Mucosa of gallbladder (tissue), 1 donor: ENCODE results near the gene GFOD2. TPM values are rescaled to one million over a fixed set of nuclear protein-coding genes. Genes with fewer than 3 reads are reported as not detected.
A peak's percentile ranks its signal among the peaks of the same experiment; 100 is the strongest.

Source experiments
- DNase-seq: peaks from one replicate; pipeline ENCODE4 v3.0.0-alpha.2; 2020; ENCODE audit warnings: low spot score
- total RNA-seq: library from RNA; stranded (reverse); gene quantifications from one replicate; pipeline ENCODE4 v1.2.1, GENCODE V29; 2021
- donor health status: DM: no; HTN: no; CAD: no.

Gene GFOD2
- total RNA-seq, 1 donor from 2014 or later: 25.9 TPM

DNA sequence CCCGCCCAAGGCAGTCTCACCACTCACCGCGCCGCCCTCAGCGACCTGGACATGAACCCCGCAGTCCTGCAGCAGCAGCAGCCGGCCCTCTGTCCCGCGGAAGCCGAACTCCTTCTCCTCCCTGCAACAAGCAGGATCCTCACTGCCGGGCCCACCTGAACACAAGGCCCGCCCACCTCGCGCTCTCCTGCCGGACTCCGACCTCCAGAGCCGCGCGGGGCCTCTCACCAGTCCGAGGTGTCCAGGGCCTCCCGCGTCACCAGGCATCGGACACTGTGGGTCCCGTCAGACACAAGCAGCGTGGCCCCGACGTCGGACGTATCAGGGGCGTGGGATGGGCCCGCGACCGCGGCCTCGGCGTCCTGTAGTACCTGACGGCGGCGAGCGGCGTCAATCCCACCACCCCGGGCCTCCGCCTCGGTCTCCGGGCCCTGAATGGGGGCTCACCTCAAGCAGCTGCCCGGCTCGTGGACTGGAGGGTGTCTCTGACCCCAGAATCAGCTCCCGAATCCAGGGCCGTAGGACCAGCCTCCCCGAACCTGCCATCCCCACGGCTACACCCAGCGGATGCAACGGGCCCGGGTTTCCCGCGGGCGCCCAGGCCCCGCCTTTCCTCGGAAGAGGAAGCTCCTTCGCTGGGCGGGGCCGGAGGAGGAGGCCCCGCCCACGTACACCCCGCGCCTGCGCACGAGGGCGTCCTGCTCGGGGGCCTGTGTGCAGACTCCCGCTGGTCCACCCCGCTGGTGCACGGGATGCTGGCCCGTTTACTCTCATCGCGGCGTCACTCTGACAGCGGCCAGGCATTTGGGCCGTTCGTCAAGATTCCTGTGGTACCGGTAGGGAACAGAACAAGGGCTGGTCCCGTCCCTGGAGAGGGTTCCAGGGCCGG, 59.2 kb downstream of the GFOD2 start, which contains the start of gene ACD:
Gene ACD, minus strand, starts transcription at position 586 of the 889 bp plus-strand sequence. Its CDS starts 40 bp downstream, at position 546.
- DNase-seq: peak; percentile 92

DNA sequence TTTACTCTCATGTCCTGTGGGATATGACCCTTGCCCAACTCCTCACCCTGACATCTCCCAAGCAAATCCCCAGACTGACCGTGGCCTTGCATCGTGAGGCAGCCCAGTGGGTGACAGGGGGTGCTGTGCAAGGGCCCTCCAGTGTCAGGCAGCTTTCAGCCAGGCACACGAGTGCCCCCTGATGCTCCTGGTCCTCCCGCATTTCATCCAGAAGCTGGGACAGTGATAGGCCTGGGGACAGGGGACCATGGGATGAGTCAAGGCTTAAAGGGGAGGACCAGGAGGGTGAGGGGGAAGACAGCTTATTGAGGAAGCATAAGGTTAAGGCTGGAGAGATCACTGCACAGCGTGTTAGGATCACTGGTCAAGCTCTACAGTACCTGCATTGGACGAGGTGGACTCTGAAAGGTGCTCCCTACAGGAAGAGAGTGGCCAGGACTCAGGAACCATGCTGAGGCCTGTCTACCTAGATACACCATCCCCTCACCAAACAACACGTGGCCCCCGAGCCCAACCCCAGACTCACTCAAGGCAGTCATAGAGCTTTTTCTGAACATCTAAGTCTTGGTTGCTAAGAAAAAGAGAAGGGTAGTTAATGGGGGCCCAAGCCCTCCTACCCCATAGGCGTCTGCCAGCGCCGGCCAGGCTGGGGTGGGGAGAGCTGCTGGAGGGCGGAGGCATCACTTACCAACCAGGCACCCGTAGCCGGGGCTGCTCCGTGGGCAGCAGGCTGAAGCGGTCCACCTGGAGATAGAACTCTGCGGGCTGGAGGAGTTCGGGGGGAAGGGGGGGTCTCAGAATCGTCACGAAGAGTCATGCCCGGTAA, 60.1 kb downstream of the GFOD2 start:
- DNase-seq: no peak

DNA sequence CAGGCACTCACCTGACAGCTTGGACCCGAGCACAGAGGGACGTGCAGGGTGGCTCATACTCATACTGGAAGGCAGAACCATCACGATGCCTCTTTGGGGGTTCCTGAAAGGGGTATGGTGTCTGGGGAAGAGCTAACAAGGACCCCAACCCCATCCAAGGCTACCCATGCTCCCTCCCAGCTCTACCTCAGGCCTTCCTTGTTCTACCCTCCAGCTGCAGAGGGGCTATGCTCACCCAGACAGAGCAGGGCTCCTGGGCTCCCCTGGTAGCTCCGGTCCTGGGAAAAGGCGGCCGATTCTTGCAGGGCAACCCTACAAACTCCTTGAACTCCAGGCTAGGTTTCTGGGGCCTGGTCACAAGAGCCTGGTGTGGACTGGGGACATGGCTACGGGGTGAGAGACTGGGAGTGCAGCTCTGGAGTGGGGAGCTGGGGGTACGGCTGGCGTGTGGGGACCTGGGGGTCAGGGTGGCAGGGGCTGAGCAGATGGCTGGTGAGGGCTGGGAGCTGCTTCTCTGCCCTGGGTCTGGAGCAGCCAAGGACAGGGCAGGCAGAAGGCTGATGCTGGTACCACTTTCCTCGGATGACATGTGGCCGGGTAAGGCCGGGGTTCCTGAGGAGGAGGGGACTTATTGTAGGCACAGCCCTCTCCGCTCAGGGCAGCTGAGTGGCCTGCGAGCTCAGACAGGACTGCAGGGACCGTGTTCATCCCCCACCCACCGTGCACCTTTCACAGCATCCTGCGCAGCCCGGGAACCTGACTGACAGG, 61.2 kb downstream of the GFOD2 start:
- DNase-seq: no peak

DNA sequence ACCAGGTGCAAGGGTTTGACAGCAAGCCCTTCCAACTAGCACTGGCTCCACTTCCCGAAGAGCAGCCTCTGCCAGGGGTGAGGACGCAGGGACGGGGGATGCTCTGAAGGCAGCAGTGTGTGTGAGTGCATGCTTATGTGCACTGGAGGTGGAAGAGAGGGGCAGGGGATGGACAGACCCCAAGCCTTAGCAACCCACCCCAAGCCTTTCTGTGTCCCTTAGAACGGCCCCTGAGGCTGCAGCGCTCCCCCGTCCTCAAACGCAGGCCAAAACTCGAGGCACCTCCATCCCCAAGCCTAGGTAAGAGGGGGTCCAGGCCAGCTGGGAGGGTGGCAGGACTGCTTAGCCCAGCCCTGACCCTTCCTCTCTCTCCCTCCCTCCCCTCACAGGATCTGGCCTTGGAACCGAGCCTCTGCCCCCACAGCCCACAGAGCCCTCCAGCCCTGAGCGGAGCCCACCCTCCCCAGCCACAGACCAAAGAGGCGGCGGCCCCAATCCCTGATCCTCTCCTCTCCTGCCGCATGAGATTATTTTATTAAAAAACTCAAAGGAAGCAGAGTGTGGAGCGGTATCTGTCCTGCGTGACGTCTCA, 62.0 kb downstream of the GFOD2 start:
- no peak for DNase-seq

DNA sequence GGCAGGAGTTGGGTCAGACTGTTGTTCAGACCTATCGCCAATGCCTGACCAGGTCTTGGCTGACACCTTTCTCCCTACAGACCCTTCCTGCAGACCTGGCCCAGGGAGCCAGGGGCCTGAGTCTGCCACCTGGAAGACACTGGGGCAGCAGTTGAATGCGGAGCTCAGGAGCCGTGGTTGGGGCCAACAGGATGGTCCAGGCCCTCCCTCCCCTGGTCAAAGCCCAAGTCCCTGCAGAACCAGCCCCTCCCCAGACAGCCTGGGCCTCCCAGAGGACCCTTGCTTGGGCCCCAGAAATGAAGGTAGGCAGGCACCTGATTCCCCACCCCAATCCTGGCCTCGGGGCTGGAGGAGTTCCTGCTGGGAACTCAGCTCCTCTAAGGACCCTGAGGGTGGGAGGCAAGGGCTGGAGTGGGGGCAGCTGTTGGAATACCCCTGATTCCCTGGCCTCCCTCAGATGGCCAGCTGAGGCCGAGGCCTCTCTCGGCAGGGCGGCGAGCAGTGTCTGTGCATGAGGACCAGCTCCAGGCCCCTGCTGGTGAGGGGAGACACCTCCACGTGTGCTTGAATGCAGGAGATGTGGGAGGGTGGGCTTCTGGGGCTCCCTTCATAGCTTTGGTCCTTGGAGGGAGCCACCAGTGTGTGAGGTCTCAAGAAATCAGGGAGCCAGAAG, 62.6 kb downstream of the GFOD2 start:
- DNase-seq: no peak

DNA sequence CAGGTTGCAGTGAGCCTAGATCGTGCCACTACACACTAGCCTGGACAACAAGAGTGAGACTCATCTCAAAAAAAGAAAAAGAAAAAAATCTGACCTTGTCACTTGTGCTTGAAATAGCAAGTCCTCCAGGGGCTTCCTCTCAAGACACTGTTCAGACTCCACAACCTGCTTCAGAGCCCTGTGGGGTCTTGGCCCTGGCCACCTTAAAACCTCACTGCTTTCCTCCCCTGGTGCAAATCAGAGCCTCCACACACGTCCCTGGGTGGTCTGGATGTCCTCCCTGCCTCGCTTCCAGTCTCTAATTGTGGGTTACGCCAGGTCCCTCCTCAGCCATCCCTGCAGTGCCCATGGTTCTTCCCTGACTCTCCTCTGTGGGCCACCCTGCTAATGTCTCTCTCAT, 63.8 kb downstream of the GFOD2 start:
- no peak for DNase-seq

DNA sequence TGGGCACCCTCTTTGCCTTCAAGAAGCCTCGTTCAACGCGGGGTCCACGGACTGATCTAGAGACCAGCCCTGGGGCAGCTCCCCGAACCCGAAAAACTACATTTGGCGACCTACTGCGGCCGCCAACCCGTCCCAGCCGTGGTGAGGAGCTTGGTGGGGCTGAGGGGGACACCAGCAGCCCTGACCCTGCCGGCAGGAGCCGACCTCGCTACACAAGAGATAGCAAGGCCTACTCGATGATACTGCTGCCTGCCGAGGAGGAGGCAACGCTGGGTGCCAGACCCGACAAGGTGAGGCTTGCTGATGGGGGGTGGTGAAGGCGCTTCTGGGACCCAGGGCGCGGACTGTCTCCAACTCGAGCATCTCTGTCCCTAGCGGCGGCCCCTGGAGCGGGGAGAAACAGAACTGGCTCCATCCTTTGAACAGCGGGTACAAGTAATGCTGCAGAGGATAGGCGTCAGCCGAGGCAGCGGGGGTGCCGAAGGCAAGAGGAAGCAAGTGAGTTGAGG, 64.7 kb downstream of the GFOD2 start:
- DNase-seq: no peak

DNA sequence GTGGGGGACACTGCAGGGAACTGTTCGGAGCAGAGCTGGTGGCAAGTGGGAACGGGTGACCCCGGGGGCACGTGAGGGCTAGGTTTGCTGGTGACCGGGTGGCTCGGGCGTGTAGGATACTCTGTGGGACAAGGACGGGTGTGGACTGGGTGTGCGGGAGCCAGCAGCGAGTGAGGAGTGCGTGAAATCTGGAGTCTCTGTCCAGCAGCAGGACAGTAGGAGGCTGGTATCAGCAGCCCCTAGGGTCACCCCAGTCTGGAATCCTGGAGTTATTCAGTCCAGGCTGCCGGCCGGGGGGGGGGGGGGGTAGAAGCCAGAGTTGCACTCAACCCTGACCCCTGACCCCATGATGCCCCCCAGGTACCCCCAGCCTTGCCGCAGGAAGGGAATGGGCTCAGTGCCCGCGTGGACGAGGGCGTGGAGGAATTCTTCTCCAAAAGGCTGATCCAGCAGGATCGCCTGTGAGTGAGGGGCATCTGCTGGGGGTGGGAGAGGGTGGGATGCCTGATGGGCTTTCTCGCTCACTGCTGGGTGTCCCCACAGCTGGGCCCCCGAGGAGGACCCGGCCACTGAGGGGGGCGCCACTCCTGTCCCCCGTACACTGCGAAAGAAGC, 65.2 kb downstream of the GFOD2 start:
- DNase-seq: no peak

DNA sequence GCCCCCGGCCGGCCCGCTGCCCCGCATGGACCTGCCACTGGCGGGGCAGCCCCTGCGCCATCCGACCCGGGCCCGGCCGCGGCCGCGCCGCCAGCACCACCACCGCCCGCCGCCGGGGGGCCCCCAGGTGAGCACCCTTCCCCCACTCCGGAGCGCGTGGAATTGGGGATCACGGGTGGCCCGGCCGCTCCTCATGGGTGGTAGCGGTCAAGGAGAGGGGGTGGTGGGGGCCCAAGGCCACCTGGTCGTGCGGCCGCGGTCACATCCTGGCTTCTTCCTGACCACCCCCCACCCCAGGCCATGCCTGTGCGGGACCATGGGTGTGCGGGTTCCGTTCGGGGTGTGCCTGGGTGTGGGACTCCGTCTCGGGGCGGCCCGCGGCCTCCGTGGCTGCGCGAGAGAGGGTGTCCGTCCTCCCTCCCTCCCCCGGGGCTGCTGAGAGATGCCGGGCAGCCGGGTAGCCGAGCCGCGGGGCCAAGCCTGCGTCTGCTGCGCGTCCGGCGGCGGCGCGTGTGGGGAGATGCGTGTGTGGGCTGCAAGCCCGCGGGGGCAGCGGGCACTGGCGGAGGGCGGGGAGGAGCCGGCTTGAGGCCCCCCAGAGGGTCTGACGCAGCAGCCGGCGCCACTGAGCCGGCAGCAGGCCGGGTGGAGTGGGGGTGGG, 65.9 kb downstream of the GFOD2 start:
- DNase-seq: no peak

DNA sequence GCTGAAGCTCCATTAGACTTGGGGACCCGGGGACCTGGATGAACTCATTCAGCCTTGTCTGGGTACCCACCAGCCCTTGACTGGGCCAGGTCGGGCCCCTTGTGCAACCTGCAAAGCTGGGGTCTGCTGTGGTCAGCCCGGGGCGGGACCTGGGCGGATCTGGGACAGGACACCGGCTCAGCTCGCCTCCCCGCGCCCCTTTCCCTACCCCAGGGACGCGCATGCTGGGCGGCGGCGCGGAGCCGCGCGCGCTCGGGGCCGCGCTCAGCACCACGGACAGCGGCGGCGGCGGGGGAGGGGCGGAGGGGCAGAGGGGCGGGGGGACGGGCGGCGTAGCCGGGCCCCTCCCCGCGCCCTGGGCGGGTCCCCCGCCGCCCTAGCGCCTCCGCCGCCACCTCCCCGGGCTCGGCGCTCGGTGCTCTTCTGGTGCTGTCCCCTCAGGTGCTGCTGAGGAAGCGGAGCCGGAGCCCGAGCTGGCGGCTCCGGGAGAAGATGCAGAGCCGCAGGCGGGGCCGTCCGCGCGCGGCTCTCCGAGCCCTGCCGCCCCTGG, 66.5 kb downstream of the GFOD2 start:
- DNase-seq: no peak

DNA sequence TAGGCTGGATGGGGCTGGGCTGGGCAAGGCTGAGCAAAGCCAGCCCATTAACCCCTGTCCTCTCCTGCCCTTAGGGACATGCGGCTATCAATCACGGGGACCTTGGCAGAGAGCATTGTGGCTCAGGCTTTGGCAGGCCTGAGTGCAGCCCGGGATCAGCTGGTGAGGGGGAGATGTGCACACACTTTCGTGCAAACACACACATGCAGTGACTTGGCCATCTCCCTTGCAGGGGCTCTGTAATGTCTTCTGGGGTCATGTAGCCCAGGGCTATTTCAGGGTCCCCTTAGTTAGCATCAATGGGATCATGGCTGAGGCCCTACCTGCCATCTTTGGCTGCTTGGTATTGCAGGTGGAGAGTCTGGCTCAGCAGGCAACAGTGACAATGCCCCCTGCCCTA, 67.3 kb downstream of the GFOD2 start:
- no peak for DNase-seq

DNA sequence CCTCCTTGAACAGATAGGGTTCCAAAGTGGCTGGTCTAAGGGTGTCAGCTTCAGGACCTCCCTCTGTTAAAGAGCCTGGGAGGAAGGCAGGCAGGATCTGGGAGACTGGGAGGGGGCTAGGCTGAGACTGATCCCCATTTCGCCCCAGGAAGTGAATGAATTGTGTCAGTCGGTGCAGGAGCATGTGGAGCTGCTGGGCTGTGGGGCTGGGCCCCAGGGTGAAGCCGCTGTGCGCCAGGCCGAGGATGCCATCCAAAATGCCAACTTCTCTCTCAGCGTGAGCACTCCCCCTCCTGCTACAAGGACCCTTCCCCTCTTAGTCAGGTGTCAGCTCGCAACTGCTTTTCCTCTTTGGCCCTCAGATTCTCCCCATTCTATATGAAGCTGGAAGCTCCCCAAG, 68.1 kb downstream of the GFOD2 start:
- DNase-seq: no peak

DNA sequence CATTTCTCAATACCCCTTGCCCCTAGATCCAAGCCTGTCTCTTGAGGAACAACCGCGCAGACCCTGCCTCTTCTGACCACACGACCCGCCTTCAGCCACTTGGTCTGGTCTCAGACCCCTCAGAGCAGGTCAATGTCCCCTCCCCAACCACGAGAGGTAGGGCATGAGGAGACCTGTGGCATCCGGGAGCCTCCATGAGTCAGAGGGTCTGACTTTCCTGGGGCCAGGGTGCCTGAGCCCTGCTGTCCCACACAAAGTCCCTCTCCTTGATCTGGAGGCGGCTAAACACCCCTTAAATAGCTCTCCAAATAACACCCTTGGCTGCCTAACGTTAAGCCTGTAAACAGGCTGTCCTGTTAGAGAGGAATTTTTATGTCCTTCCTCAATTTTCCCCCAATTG, 69.1 kb downstream of the GFOD2 start:
- DNase-seq: no peak

DNA sequence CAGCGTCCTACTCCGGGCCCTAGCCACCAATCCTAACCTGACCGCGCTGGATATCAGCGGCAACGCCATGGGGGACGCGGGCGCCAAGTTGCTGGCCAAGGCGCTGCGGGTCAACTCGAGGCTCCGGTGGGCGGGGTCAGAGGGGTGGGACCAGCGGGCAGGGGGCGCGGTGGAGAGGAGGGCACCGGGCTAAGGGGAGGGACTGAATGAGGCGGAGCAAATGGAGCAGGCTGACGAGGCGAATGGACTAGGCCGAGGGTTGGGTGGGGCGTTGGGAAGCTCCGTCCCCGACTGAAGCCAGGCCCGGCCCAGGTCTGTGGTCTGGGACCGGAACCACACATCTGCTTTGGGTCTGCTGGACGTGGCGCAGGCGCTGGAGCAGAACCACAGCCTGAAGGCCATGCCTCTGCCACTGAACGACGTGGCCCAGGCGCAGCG, 69.6 kb downstream of the GFOD2 start:
- DNase-seq: no peak

DNA sequence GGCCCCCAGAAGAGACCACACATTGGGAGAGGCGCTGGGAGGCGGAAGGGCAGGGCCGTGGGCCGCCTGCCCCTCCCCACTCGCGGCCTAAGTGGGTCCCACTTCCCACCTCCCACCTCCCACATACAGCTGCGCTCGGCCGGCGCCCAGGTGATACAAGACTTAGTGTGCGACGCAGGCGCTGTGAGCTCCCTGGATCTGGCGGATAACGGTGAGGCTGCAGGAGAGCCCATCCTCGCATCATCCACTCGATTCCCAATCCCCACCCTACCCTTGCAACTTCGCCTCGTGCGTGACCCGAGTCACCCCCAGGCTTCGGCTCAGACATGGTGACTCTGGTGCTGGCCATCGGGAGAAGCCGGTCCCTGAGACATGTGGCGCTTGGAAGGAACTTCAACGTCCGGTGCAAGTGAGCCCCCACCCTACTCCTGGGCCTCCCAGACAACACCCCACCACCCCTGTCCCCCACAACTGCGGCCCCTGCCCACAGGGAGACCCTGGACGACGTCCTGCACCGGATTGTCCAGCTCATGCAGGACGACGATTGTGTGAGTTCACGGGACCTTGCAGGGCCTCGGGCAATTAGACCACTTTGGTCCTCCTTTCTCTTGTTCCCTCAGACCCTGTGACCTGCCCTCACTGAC, 70.2 kb downstream of the GFOD2 start:
- DNase-seq: no peak

DNA sequence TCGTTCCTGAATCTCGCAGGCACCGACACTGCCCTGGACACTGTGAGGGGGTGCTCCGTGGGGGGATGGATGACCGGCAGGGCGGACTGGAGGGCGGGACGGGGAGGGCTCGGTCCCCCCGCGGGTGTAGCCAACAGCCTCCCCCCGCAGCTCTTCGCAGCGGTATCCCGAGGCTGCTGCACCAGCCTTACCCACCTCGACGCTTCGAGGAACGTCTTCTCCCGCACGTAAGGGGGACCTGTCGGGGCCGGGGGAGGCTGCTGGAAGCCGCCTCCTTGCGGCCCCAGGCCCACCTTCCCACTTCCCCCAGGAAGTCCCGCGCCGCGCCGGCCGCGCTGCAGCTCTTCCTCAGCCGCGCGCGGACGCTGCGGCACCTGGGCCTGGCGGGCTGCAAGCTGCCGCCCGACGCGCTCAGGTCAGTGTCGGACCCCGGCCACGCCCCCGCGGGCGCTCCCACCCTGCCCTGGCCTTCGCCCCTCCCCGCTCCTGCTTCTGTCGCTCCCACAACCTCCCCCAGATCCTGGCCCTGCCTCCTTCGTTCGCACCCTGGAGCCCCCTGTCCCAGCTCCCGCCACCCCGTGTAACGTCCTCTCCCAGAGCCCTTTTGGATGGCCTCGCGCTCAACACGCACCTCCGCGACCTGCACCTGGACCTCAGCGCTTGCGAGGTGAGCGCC, 70.9 kb downstream of the GFOD2 start:
- DNase-seq: no peak

DNA sequence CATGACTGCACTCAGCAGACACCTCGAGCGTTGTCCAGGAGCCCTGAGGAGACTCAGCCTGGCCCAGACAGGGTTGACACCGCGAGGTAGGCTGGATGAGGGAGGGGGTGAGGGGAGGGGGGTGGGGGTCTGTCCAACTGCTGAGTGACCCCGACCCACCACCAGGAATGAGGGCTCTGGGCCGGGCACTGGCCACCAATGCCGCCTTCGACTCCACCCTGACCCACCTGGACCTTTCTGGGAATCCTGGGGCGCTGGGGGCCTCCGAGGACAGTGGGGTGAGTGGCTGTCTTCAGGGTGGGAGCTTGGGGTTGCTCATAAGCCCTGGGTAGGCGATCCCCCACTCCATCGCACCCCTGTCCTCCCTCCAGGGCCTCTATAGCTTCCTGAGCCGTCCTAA, 71.4 kb downstream of the GFOD2 start:
- no peak for DNase-seq

DNA sequence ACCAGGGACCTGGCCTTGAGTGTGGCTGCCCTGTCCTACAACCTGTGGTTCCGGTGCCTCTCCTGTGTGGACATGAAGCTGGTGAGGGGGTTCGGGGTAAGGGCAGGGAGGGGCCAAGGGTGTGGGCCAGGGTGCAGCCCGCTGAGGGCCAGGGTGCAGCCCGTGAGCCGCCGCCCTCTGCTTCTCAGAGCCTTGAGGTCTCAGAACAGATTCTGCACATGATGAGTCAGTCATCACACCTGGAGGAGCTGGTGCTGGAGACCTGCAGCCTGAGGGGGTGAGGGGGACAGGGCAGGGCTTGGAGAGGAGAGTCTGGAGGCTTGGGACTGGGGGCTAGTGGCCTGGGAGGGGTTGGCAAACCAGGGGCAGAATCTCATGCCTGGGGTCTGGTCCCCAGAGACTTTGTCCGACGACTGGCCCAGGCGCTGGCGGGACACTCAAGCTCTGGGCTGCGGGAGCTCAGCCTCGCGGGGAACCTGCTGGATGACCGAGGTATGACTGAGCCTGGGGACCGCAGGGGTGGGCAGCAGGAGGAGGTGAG, 71.9 kb downstream of the GFOD2 start:
- no peak for DNase-seq
